ACC112 (cell line): ENCODE data around the gene PIK3C2B.

Experiments used
- H2AFZ ChIP-seq: fragments of 200-600 bp; sonication (generic); one replicate; pipeline ENCODE4 v1.6.0; 2017; ENCODE audit warnings: antibody characterized with exemption, low read length; ENCODE audit not compliant: unreplicated experiment
- H3K27ac ChIP-seq: fragments of 200-600 bp; sonication (generic); 2 replicates; pipeline ENCODE4 v1.5.1; 2014; ENCODE audit warnings: low read depth, mild to moderate bottlenecking, antibody characterized with exemption, low read length, moderate library complexity
- H3K27me3 ChIP-seq: fragments of 200-600 bp; sonication (generic); 2 replicates; pipeline ENCODE4 v1.6.1; 2014; ENCODE audit warnings: mild to moderate bottlenecking, antibody characterized with exemption, low read length, moderate library complexity, mixed read lengths; ENCODE audit not compliant: insufficient read depth
- H3K36me3 ChIP-seq: fragments of 200-600 bp; sonication (generic); 2 replicates; pipeline ENCODE4 v1.6.1; 2016; ENCODE audit warnings: mild to moderate bottlenecking, antibody characterized with exemption, low read length, moderate library complexity, mixed read lengths; ENCODE audit not compliant: insufficient read depth
- H3K4me1 ChIP-seq: fragments of 200-600 bp; sonication (generic); one replicate; pipeline ENCODE4 v1.6.1; 2016; ENCODE audit warnings: low read length, mixed read lengths; ENCODE audit not compliant: insufficient read depth, unreplicated experiment, control insufficient read depth
- H3K4me3 ChIP-seq: fragments of 200-600 bp; sonication (generic); 2 replicates; pipeline ENCODE4 v1.5.1; 2014; ENCODE audit warnings: mild to moderate bottlenecking, low read depth, low read length
- H3K79me2 ChIP-seq: fragments of 200-600 bp; sonication (generic); one replicate; pipeline ENCODE4 v1.6.0; 2016; ENCODE audit warnings: low read length; ENCODE audit not compliant: control insufficient read depth, unreplicated experiment, insufficient read depth

Gene PIK3C2B

GRCh38 chr1:204478921-204479320 lies 15.7 kb downstream of the PIK3C2B start:
- Histone ChIP-seq H3K27me3 (peaks cover 40% of the 10 kb centered on the region), H3K36me3 (no peaks in the 10 kb centered on the region), H3K4me3 (no peak overlapping the region), H3K4me1 (peaks cover 17% of the 10 kb centered on the region), H3K79me2 (no peaks in the 10 kb centered on the region), H2AFZ (no peak overlapping the region), H3K27ac (no peak overlapping the region)

GRCh38 chr1:204478172-204478899 lies 16.3 kb downstream of the PIK3C2B start:
- Histone ChIP-seq H3K79me2 (no peaks in the 10 kb centered on the region), H2AFZ (no peak overlapping the region), H3K36me3 (no peaks in the 10 kb centered on the region), H3K27ac (no peak overlapping the region), H3K27me3 (peaks cover 40% of the 10 kb centered on the region), H3K4me3 (no peak overlapping the region), H3K4me1 (peaks cover 17% of the 10 kb centered on the region)

GRCh38 chr1:204477036-204477740 lies 17.4 kb downstream of the PIK3C2B start:
- Histone ChIP-seq H3K27me3 (peaks cover 43% of the 10 kb centered on the region), H2AFZ (no peak overlapping the region), H3K4me3 (no peak overlapping the region), H3K36me3 (no peaks in the 10 kb centered on the region), H3K27ac (no peak overlapping the region), H3K79me2 (no peaks in the 10 kb centered on the region), H3K4me1 (peaks cover 17% of the 10 kb centered on the region)

- Histone ChIP-seq H3K27me3 (peaks cover 43% of the 10 kb centered on the region), H3K4me1 (peaks cover 17% of the 10 kb centered on the region), H3K27ac (no peak overlapping the region), H3K4me3 (no peak overlapping the region), H2AFZ (no peak overlapping the region), H3K36me3 (no peaks in the 10 kb centered on the region), H3K79me2 (no peaks in the 10 kb centered on the region)
Observed at GRCh38 chr1:204476563-204476962, 18.0 kb downstream of the PIK3C2B start.

GRCh38 chr1:204475656-204476432 lies 18.8 kb downstream of the PIK3C2B start:
- Histone ChIP-seq H3K4me1 (peaks cover 17% of the 10 kb centered on the region), H3K4me3 (no peak overlapping the region), H3K27me3 (peaks cover 43% of the 10 kb centered on the region), H3K79me2 (no peaks in the 10 kb centered on the region), H3K36me3 (no peaks in the 10 kb centered on the region), H3K27ac (no peak overlapping the region), H2AFZ (no peak overlapping the region)

- Histone ChIP-seq H3K36me3 (no peaks in the 10 kb centered on the region), H2AFZ (no peak overlapping the region), H3K27me3 (peaks cover 38% of the 10 kb centered on the region), H3K79me2 (no peaks in the 10 kb centered on the region), H3K27ac (no peak overlapping the region), H3K4me1 (peaks cover 12% of the 10 kb centered on the region), H3K4me3 (no peak overlapping the region)
Observed at GRCh38 chr1:204473400-204473965, 21.1 kb downstream of the PIK3C2B start.

GRCh38 chr1:204472660-204473059 lies 21.9 kb downstream of the PIK3C2B start:
- Histone ChIP-seq H3K36me3 (no peaks in the 10 kb centered on the region), H3K4me1 (peaks cover 10% of the 10 kb centered on the region)

GRCh38 chr1:204471687-204472086 lies 22.9 kb downstream of the PIK3C2B start:
- H3K4me1 ChIP-seq = peaks cover under 1% of the 10 kb centered on the region
- no peak overlapping the region for H2AFZ ChIP-seq
- H3K36me3 ChIP-seq = no peaks in the 10 kb centered on the region
- no peaks in the 10 kb centered on the region for H3K79me2 ChIP-seq
- H3K27ac ChIP-seq = no peak overlapping the region
- H3K27me3 ChIP-seq = peaks cover 31% of the 10 kb centered on the region
- H3K4me3 ChIP-seq = no peak overlapping the region

More at GRCh38 chr1:204472660-204473059, 21.9 kb downstream of the PIK3C2B start:
- Histone ChIP-seq H3K27me3 (peaks cover 32% of the 10 kb centered on the region), H2AFZ (no peak overlapping the region), H3K4me3 (no peak overlapping the region), H3K79me2 (no peaks in the 10 kb centered on the region), H3K27ac (no peak overlapping the region)

GRCh38 chr1:204469304-204469703 lies 25.3 kb downstream of the PIK3C2B start:
- H2AFZ ChIP-seq = no peak overlapping the region
- no peak overlapping the region for H3K27ac ChIP-seq
- H3K4me3 ChIP-seq = no peak overlapping the region
- no peaks in the 10 kb centered on the region for H3K79me2 ChIP-seq
- peaks cover 28% of the 10 kb centered on the region for H3K27me3 ChIP-seq
- H3K4me1 ChIP-seq = no peaks in the 10 kb centered on the region
- H3K36me3 ChIP-seq = no peaks in the 10 kb centered on the region

- H3K79me2 ChIP-seq = no peaks in the 10 kb centered on the region
- H3K27me3 ChIP-seq = peaks cover 31% of the 10 kb centered on the region
- H3K4me3 ChIP-seq = no peak overlapping the region
- H2AFZ ChIP-seq = no peak overlapping the region
- no peaks in the 10 kb centered on the region for H3K36me3 ChIP-seq
- H3K4me1 ChIP-seq = no peaks in the 10 kb centered on the region
- no peak overlapping the region for H3K27ac ChIP-seq
Observed at GRCh38 chr1:204468766-204469302, 25.8 kb downstream of the PIK3C2B start.
